NB4 (cell line): ENCODE results near the gene SCD5.

Experiments
- POLR2A ChIP-seq: IDR thresholded peaks from 2 replicates; pipeline ENCODE4 v1.6.1; 2011; ENCODE audit warnings: mild to moderate bottlenecking; ENCODE audit not compliant: insufficient read length; ENCODE audit errors: extremely low read depth
- TF ChIP-seq, protein P1 (sequence below): IDR thresholded peaks from one replicate; pipeline ENCODE4 v1.5.1; 2012; ENCODE audit warnings: low read depth, low read length

DNA sequence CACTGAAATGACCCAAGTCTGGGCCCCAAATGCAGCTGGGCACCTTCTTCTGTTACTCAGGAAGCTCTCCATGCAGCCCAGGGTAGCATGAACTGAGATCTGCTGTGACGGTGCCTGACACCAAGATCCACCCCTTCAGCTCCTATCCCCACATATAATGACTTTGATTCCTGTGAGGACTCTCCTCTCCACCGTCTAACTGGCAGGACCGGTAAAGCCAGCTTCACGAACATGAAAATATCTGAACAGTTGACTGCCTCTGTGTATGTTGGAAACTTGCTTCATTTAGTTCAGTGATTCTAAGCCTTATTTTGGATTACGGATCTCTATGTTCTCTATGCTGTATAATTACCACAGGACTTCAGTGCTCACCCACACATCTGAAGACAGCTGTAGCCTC is 121.3 kb downstream of the SCD5 start:
- TF ChIP-seq, protein P1, sequence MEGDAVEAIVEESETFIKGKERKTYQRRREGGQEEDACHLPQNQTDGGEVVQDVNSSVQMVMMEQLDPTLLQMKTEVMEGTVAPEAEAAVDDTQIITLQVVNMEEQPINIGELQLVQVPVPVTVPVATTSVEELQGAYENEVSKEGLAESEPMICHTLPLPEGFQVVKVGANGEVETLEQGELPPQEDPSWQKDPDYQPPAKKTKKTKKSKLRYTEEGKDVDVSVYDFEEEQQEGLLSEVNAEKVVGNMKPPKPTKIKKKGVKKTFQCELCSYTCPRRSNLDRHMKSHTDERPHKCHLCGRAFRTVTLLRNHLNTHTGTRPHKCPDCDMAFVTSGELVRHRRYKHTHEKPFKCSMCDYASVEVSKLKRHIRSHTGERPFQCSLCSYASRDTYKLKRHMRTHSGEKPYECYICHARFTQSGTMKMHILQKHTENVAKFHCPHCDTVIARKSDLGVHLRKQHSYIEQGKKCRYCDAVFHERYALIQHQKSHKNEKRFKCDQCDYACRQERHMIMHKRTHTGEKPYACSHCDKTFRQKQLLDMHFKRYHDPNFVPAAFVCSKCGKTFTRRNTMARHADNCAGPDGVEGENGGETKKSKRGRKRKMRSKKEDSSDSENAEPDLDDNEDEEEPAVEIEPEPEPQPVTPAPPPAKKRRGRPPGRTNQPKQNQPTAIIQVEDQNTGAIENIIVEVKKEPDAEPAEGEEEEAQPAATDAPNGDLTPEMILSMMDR: no peak
- no peak for TF ChIP-seq POLR2A
